HG02852 (cell line): ENCODE measurements around the gene KLHL30.
"Not testable (repeated sequence)": the region's sequence is repeated elsewhere in the genome, so short reads cannot be mapped to it uniquely, and the experiment has no call there.

Experiments used
- ATAC-seq: cut with Tn5 transposase; IDR thresholded peaks from one replicate; pipeline ENCODE4 v1.9.1; 2021; ENCODE audit warnings: mild to moderate bottlenecking, moderate library complexity; ENCODE audit not compliant: unreplicated experiment

Gene KLHL30

GRCh38 chr2:238159661-238160205, 21.3 kb downstream of the KLHL30 start:
- no peak for ATAC-seq

DNA sequence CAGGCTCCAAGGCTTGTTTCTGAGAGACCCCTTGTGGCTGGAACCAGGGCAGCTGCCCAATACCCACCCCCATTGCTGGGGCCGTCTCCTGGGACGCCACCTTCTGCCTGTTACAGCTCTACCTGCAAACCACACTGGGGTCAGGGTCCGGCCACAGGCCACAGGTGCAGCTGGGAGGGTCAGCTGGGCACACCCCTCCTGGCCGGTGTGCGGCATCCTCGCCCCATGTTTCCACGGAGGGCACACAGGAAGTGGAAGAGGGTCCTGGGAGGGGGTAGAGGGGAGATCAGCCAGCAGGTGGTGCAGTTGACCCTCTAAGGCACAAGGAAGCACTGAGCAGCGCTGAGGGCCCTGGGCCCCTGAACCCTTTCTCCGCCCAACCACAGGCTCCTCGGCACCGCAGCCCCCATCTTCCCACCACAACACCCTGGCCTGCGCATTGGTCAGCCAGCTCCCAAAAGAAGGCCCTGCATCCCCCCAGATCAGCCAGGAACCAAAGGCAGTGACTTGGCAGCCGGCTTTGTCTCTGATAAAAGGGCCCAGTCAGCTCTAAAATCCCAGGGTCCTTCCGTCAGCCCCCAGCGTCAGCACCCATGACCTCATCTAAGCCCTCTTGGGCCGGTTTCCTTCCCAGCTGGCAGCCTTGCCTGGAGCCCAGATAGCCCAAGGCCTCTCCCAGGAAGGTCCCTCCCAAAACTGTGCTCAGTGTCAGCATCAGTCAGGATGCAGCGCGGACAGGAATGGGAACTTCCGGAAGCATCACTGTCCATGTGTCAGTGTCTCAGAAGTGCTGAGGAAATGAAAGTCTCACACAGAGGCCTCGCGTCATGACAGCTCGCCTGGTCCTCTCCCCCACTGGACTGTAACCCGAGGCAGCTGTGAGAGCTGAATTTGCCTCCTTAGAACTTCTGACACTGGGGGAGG, 22.0 kb downstream of the KLHL30 start:
- ATAC-seq, result no peak

GRCh38 chr2:238161291-238162051, 23.0 kb downstream of the KLHL30 start:
- no peak for ATAC-seq

DNA sequence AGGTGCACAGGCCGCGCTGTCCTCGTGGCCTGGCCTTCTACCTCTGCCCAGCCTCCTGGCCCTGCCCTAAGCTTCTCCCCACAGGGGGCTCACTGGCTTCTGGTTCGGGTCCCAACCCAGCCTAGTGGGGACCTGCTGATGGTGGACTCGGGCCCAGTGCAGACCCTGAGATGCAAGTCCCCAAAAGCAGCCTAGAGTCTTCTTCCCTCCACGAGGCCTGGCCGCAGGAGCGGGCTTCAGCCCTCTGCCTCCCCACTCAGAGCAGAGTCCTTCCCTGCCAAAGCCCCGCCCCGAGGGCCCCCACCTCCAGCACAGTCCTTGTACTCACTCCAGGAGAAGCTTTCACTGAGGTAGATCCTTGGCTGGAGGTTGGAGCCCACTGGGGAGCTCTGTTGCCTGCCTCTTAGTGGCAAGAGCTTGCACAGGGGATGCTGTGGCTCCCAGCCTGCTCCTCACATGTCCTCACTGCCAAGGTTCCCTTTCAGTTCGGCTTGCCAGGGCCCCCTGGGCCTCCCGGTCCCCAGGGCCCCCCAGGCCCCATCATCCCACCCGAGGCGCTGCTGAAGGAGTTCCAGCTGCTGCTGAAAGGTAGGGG, 23.9 kb downstream of the KLHL30 start:
- no peak for ATAC-seq

- no peak for ATAC-seq
Measured at GRCh38 chr2:238162846-238163441, 24.5 kb downstream of the KLHL30 start.

DNA sequence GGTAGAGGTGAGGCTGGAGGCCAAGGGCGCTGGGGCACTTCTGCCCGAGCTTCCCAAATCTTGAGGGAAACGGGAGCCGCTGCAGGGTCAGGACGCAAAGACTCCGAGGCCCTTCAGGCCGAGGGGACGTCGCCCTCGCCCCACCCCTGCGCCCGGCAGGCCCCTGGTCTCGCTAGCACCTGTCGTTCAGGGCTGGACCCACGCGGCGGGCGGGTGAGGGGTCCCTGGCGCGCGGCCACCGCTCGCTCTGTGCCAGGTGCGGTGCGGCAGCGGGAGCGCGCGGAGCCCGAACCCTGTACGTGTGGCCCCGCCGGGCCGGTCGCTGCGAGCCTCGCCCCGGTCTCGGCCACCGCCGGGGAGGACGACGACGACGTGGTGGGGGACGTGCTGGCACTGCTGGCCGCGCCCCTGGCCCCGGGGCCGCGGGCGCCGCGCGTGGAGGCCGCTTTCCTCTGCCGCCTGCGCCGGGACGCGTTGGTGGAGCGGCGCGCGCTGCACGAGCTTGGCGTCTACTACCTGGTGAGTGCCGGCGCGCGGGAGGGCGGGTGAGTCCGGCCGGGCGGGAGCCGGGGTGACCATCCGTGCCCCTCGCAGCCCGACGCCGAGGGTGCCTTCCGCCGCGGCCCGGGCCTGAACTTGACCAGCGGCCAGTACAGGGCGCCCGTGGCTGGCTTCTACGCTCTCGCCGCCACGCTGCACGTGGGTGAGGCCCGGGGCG, 25.2 kb downstream of the KLHL30 start:
- no peak for ATAC-seq

DNA sequence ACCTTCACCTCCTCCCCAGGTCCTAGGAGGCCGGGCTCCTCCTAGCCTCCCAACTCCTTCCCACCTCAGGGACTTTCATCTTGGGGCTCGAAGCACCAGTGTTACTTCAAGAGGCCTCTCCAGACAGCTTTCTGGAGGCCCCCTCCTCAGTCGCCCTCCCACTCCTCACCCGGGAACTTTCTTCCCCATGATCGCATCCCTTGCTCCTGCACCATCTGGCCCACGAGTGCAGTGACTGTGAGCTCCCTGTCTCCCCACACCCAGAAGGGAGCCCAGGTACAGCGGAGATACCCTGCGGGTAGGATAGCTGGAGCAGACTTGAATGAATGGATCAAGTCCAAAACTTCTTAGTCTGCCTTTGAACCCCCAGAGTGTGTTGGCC, 26.4 kb downstream of the KLHL30 start:
- no peak for ATAC-seq

GRCh38 chr2:238165288-238165921, 26.9 kb downstream of the KLHL30 start:
- ATAC-seq, result no peak

DNA sequence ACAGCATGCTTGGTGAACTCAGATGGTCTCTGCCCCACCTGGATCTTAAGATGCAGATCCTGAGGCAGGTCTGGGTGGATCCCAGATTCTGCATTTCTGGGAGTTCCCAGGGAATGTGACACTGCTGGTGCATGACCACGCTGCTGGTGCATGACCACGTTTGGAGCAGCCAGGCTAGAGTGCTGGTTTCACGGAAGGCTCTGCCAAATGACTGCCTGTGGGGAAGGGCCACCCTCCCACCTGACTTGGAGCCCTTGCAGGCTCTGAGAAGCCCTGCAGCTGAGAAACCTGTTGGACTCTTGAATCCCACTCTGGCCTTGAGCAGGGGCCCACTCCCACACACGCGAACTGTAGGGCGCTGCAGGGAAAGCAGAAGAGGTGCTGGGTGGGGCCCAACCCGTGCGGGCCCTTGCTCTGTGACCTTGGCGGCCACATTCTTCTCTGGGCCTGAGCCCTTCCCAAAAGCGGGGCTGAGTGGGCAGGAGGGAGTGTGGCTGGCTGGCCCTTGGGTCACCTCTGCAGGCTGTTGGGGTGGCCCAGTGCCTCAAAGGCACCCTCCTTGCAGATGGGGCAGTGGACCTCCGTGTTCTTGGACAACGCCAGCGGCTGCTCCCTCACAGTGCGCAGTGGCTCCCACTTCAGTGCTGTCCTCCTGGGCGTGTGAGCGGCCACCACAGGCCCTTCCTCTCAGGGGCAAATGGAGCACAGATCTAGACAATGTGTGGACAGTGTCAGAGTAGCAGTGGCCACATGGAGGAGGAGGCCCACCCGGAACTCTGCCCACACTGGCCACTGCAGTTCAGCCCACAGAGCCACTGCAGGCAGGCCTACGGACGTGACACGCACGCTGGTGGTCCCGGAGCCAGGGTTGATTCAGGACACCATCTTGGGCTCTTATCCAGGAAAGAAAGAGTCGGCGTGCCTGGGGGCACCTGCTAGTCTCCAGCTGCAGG, 28.2 kb downstream of the KLHL30 start:
- no peak for ATAC-seq

- no peak for ATAC-seq
Measured at GRCh38 chr2:238167344-238167715, 28.9 kb downstream of the KLHL30 start.

DNA sequence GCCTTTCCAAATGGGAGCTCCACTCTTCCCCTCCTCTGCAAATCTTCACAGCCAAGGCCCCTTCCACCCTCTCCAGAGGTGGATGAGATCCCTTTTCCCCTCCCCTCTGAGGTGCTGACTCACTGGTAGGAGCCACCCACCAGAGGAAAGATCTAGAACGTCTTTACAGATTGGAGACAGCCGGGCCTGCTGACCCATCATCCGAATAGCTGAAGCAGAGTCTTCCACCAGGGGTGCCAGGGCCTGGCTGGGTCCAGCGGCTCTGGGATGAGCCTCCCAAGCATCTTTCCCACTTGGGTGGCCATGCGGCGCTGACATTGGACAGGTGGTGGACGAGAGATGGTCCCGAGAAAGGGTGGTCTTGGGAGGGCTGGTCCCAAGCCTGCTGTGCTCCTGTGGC, 29.3 kb downstream of the KLHL30 start:
- no peak for ATAC-seq

DNA sequence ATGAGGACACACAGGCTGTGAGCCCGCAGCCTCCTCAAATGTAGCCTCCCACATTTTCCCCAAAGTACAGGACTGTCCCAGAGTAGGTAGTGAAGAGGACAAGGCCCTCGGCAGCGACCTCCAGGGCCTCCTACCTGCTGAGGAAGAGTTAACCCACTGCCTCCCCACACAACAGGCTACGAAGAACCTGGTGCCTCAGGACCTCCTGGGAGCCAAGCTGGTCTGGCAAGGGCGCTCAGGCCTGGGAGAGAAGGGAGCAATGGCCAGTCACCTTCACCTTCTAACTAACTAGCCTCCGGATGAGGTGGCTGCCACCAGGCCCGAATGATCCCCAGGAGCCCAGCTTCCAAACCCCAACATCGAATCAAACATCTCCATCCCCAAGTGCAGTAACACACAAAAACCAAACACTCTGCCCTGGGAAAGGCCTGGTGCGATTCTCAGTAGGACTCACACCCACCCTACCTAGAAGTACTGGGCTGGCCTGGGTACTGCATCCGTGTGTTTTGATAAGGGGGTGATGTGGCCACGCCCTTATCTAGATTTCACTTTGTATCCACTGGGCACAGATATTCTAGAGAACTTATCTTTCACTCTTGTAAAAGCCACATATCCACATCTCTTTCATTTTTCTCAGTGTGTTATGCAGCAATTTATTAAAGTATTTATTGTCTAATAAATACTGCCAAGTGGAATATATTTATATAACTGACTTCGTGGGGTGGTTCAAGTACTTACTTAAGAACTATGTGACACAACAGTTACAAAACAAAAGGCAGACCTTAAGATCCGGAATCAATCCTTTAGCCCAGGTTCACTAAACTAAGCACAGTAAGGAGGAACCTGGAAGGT, 30.0 kb downstream of the KLHL30 start:
- no peak for ATAC-seq

- ATAC-seq, result no peak
Measured at GRCh38 chr2:238169048-238169707, 30.7 kb downstream of the KLHL30 start.

- ATAC-seq, result no peak
Measured at GRCh38 chr2:238169708-238170251, 31.3 kb downstream of the KLHL30 start.

- ATAC-seq, result no peak
Measured at GRCh38 chr2:238170386-238171071, 32.1 kb downstream of the KLHL30 start.

DNA sequence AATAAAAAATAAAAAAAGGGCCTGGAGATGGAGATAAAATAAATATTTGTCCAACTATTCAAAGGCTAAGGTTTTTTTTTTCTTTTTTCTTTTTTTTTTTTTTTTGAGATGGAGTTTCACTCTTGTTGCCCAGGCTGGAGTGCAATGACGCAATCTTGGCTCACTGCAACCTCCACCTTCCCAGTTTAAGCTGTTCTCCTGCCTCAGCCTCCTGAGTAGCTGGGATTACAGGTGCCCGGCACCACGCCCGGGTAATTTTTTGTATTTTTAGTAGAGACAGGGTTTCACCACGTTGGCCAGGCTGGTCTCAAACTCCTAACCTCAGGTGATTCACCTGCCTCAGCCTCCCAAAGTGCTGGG, 32.6 kb downstream of the KLHL30 start:
- not testable (repeated sequence) for ATAC-seq
